GM12878 (cell line): ENCODE data around the gene CRYZL1.

Experiments
- ATF3 ChIP-seq: IDR thresholded peaks from 2 replicates; pipeline ENCODE4 v1.6.1; 2011; ENCODE audit warnings: low read depth, mild to moderate bottlenecking, low read length, moderate library complexity, borderline replicate concordance; ENCODE audit errors: extremely low read depth
- BCL3 ChIP-seq: IDR thresholded peaks from 2 replicates; pipeline ENCODE4 v1.6.1; 2011; ENCODE audit warnings: borderline replicate concordance, low read depth, mild to moderate bottlenecking, moderate library complexity, low read length; ENCODE audit not compliant: insufficient read depth, poor library complexity, severe bottlenecking
- BHLHE40 ChIP-seq, 2 experiments: fragments of 450-650 bp in 1 of 2; IDR thresholded peaks; 2 replicates each; pipeline ENCODE4 v1.6.1; 2011 to 2017; ENCODE audit warnings: low read depth in 2 of 2, borderline replicate concordance in 1 of 2, improper control_type of control experiment in 1 of 2, low read length in 1 of 2, mild to moderate bottlenecking in 1 of 2
- CBX3 ChIP-seq: fragments of 200-600 bp; sonication (generic); IDR thresholded peaks from 2 replicates; pipeline ENCODE4 v1.6.1; 2016; ENCODE audit warnings: low read depth, borderline replicate concordance
- IRF5 ChIP-seq: fragments of 450-650 bp; IDR thresholded peaks from 2 replicates; pipeline ENCODE4 v1.6.1; 2017; ENCODE audit warnings: borderline replicate concordance
- RELB ChIP-seq: fragments of 450-650 bp; IDR thresholded peaks from 2 replicates; pipeline ENCODE4 v1.6.1; 2017; ENCODE audit warnings: low read depth, mild to moderate bottlenecking, moderate library complexity
- SIX5 ChIP-seq: IDR thresholded peaks from 2 replicates; pipeline ENCODE4 v1.6.1; 2011; ENCODE audit warnings: mild to moderate bottlenecking, low read depth, low read length, moderate library complexity; ENCODE audit not compliant: severe bottlenecking
- SPI1 ChIP-seq: IDR thresholded peaks from 2 replicates; pipeline ENCODE4 v1.6.1; 2011; ENCODE audit warnings: low read depth, mild to moderate bottlenecking, low read length, moderate library complexity, borderline replicate concordance; ENCODE audit not compliant: insufficient read depth
- USF1 ChIP-seq: IDR thresholded peaks from 2 replicates; pipeline ENCODE4 v1.6.1; 2011; ENCODE audit warnings: borderline replicate concordance, low read depth, mild to moderate bottlenecking, moderate library complexity, mixed read lengths, low read length; ENCODE audit not compliant: insufficient read depth; ENCODE audit errors: extremely low read length
- TF ChIP-seq, protein P1 (sequence below), 3 experiments: IDR thresholded peaks in 2 of 3; conservative IDR thresholded peaks in 1 of 3; 2 replicates each; pipeline ENCODE4 v1.5.1; 2011; ENCODE audit warnings: low read depth in 3 of 3, low read length in 3 of 3, mild to moderate bottlenecking in 3 of 3, control low read depth in 2 of 3, moderate library complexity in 2 of 3, inconsistent platforms in 1 of 3, mixed read lengths in 1 of 3; ENCODE audit not compliant: control insufficient read depth in 2 of 3, insufficient read depth in 1 of 3; ENCODE audit errors: extremely low read depth in 1 of 3

GRCh38 chr21:33647587-33647986, 6.0 kb upstream of the CRYZL1 start:
- TF ChIP-seq RELB (no peak), BHLHE40 (IDR thresholded peaks at IDR 0.05; ENCODE audit: borderline replicate concordance in 1 of 2, low read depth in 2 of 2, low read length in 1 of 2) (no peak), BCL3 (no peak), USF1 (no peak), SIX5 (no peak), ATF3 (no peak), SPI1 (no peak), IRF5 (no peak), CBX3 (no peak)
- TF ChIP-seq, protein P1, sequence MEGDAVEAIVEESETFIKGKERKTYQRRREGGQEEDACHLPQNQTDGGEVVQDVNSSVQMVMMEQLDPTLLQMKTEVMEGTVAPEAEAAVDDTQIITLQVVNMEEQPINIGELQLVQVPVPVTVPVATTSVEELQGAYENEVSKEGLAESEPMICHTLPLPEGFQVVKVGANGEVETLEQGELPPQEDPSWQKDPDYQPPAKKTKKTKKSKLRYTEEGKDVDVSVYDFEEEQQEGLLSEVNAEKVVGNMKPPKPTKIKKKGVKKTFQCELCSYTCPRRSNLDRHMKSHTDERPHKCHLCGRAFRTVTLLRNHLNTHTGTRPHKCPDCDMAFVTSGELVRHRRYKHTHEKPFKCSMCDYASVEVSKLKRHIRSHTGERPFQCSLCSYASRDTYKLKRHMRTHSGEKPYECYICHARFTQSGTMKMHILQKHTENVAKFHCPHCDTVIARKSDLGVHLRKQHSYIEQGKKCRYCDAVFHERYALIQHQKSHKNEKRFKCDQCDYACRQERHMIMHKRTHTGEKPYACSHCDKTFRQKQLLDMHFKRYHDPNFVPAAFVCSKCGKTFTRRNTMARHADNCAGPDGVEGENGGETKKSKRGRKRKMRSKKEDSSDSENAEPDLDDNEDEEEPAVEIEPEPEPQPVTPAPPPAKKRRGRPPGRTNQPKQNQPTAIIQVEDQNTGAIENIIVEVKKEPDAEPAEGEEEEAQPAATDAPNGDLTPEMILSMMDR (IDR thresholded peaks at IDR 0.05 in 2 of 3, conservative IDR thresholded peaks at IDR 0.05 in 1 of 3; ENCODE audit: control insufficient read depth in 2 of 3, extremely low read depth in 1 of 3, insufficient read depth in 1 of 3, low read depth in 3 of 3, low read length in 3 of 3) = no peak
